HG03469 (cell line): Measurements from ENCODE around the gene PAK6.

Experiments
- ATAC-seq: cut with Tn5 transposase; IDR thresholded peaks from one replicate; pipeline ENCODE4 v1.9.1; 2021; ENCODE audit warnings: mild to moderate bottlenecking, moderate library complexity, moderate number of reproducible peaks; ENCODE audit not compliant: unreplicated experiment

Gene PAK6

DNA sequence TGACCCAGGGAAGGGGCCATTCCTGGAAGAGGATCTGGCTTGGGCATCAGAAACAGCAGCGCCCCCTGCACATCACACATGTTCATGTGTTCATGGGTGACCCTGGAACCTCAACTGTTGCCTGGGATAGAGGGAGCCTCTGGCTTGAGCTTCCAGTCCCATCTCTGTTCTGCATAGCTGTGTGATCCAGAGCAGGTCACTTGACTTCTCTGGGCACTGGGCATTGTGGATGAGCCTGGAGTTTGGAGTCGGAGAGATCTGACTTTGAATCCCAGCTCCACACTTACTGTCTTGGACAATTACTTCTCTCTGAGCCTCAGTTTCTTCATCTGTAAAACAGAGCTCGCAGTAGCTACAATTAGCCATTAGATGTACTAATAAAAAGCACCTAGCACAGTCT lies 15.6 kb downstream of the PAK6 start:
- no peak for ATAC-seq

DNA sequence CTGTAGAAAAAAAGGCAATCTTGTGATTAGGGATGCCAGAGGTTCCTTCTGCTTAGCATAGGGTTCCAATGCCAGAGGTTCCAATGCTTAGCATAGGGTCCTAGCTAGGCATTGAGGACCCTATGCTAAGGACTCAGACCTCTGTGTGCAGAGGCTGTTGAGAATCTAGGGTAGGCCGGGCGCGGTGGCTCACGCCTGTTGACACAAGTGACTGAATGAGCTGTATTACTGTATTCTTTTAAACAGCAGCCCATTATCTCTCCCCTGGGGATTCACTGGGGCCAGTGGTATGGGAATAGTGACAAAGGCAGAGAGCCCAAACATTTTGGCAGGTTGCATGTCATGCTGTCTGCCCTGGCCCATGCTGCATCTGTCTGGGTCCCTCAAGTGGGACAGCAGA lies 16.2 kb downstream of the PAK6 start:
- ATAC-seq = no peak

DNA sequence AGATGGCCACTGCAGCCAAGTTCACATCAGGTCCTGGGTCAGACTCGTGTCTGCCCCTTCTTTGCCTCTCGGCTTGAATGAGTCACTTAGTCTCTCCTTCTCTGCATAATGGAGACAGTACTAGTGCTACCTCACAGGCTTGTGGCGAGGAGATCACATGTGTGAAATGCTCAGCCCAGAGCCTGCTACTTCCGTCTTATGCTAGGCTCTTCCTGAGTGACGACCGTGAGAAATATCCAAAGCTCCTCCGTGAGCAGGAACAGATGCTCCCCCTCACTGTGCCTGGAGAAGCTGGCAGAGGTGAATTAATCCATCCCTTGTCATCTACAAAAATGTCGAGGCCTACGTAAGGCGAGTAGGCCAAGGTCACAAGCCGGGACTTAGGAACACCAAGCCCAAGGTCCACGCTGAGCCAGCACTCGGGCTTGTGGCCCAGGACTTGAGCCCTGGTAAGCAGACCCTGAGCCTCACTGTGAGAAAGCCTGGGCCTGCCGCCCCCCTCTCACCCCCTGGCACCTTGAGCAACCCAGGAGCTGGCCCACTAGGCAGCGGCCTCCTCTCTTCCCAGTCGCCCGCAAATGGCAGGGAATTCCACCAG lies 17.9 kb downstream of the PAK6 start:
- no peak for ATAC-seq

DNA sequence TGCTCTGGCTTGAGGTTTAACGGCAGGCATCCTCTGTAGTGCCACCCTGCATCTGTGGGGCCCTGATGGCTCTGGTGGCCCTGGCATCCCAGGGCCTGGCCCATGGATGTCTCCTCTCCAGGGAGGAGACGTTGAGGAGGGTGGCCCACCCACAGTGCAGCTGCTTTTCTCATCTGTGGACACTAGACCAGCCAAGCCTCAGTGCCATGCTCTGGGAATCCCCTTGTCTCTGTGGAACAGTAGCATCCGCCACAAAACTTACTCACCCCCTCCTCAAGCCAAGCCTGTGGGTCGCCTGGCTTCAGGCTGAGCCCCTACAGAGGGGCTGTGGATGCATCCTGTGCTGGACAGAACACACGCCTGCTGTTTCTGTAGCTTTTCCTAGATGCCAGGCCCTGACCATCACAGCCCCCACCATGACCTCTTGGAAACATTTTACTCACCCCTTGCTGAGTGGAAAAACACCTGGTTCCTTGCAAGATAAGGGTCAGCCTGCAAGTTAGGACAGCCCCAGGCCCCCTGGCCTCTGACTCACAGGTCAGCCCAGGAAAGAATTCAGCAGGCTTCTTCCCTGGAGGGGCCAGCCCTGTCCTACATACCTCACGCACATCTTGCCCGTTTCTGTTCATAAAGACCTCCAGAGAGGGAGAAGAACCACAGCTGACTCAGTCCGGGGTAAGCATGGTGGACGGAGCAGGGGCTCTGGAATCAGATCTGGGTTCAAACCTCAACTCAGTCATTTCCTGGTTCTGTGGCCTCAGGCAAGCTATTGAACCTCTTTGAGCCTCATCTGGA lies 19.0 kb downstream of the PAK6 start:
- ATAC-seq = no peak

DNA sequence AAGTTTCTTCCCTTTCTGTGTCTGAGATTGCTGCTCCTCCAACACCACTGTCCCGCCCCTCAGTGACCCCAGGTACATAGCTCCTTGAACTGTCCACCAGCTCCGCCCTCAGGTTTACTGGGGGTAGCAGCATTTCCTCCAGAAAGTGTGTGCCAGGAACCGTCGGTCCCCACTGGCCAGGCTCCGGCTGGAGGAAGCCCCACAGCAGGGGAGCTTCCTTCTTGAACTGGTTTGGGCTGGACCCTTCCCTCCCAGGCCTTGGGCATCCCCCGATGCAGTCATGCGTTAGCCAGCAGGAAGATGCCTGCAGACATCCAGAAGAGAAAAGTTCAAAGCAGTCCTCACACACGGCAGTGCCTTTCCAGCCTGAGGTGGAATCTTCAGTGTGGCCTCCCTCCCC lies 19.7 kb downstream of the PAK6 start:
- ATAC-seq = no peak

DNA sequence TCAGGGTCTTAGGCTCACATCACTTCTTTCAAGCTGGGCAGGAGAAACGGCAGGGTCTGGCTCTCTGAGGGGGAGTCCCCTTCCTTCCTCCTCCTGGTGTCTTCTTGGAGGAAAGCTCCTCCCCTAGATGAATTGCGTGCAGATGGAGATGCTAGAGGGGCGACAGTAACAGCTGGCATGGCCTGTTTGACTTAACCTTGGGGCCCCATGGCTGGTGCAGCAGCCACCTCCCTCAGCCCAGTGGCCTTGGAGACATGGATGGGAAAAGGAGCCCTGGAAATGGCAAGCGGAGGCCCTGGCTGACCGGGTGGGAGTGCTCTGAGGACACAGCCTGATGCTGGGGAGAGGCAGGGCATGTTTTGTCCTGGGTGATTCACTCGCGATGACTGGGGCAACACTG lies 20.2 kb downstream of the PAK6 start:
- ATAC-seq = no peak

DNA sequence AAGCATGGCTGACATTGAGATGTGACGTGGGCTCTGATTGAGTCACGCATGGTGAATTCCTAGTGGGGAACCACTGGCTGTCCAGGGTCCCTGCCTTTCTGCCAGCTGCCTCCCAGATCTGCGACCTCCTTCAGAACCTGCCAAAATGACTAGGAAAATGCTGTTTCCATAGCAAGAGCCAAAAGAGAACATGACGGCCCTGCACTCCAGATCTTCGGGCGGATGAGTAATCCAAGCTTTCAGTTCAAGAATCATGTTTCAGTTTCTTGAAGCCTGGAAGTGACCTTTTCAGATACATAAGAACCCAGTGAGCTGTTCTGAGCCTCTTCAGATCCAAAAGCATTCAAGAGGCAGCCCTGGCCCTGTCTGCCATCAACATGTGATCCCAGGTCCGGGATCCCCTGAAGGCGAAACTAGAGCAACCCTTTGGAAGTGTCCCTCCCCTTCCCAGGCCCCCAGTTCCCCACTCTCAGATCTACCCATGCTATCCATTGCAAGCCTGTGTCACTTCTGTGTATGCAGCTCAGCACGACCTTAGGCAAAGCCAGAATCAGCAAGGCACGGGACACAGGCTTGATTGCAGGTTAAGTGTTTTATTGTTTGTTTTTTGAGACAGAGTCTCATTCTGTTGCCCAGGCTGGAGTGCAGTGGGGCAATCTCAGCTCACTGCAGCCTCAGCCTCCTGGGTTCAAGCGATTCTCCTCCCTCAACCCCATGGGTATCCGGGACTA lies 24.3 kb downstream of the PAK6 start:
- ATAC-seq = no peak

DNA sequence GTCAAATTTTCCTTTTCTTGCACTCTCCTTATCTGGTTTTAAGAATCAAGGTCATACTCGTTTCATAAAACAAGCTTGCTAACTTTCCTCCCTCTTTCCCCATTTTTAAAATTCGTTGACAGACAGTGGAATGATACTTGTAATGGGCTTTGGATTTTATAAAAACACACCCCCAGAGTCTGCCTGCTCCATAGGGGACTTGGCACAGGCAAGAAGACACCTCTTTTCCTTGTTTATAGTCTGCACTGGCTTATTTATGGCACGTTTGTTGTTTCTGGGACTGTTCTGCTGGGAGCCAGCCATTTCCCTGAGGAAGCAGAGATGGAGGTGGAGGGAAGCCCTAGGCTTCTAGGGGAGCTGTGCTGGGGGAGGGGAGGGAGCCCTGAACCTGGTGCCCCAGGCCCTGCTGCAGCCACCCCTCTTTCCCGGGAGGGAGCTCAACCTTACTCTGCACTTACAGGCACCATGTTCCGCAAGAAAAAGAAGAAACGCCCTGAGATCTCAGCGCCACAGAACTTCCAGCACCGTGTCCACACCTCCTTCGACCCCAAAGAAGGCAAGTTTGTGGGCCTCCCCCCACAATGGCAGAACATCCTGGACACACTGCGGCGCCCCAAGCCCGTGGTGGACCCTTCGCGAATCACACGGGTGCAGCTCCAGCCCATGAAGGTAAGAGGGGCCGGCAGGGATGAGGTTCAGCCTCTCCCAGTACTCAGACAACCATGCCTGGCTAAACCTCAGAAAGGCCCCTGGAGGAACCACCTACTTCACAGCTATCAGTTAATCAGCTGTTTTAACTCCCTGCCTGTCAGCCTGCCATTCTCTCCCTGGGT lies 25.7 kb downstream of the PAK6 start:
- ATAC-seq = no peak

DNA sequence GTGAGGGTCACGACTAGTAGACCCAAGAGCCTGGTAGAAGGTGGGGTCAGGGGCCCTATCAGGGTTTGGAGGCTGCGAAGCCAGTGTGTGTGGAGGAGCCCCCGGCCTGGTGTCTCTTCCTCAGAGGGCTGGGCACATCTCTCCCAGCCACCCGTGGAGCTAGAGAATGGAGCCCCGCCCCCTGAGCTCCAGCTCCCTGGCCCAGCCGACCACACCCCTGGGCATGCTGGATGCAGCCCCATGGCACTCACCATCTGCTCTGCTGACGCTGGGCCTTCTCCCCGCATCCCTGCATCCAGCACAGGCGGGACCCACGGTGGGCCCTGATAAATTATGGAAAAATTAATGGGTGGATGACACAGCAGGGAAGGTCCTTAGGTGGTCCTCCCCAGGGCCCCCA lies 26.5 kb downstream of the PAK6 start:
- ATAC-seq = no peak

DNA sequence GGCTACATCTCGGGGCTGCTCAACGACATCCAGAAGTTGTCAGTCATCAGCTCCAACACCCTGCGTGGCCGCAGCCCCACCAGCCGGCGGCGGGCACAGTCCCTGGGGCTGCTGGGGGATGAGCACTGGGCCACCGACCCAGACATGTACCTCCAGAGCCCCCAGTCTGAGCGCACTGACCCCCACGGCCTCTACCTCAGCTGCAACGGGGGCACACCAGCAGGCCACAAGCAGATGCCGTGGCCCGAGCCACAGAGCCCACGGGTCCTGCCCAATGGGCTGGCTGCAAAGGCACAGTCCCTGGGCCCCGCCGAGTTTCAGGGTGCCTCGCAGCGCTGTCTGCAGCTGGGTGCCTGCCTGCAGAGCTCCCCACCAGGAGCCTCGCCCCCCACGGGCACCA lies 27.0 kb downstream of the PAK6 start:
- ATAC-seq = no peak

DNA sequence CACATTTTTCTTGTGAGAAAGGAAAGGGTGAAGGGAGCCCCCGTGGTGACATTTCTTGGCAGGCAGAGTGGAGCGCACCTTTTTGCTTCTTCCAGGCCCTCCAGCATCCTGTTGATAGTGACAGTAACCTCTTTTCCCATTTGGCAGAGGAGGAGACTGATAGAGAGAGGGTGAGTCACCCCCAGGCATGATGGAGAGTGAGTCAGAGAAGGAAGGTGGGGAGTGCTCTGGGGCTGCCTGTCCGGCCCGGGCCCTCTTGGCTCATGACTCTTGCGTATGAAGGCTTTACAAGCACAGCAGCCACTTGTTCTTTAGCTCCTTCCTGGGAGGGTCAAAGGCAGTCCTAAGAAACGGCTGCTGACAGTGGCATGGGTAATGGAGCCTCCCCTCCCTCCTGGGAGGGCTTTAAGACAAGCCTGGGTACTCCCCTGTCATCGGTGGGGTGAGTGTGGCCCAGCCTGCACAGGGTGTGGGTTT lies 28.0 kb downstream of the PAK6 start:
- ATAC-seq = no peak

DNA sequence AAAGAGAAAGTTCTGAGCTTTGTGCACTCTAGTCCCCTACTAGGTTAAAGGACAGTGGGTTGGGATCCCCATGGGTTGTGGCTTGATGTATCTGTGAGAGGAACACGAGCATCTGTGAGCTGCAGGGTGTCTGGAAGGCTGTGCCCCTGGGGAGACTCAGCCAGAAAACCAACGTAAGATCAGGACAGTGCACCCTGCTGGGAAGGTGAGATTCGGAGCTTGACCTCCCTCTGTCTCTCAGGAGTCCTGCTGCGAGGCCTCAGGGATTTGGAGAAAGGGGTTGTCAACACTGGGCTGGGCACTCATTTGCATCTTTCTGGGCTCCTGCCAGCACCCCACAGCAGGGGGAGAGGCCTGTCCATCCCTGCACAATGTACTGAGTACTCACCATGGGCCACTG lies 28.8 kb downstream of the PAK6 start:
- no peak for ATAC-seq

DNA sequence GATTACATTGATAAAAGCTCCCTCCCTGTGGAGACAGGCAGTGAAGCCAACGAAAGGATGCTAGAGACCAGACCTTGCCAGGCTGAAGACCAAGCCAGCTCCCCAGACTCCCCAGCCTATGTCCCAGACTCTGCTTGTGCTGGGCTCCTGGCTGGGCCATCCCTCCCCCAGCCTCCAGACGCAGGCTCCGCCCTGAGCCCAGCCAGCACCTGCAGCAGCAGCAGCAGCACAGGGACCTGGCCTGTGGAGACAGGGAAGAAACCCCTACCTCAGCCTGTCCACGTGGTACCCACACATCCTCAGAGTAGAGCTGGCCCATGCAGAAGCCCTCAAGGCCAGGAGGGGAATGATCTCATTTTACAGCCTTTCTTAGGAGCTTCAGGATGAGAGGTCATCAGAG lies 30.7 kb downstream of the PAK6 start:
- ATAC-seq = no peak

DNA sequence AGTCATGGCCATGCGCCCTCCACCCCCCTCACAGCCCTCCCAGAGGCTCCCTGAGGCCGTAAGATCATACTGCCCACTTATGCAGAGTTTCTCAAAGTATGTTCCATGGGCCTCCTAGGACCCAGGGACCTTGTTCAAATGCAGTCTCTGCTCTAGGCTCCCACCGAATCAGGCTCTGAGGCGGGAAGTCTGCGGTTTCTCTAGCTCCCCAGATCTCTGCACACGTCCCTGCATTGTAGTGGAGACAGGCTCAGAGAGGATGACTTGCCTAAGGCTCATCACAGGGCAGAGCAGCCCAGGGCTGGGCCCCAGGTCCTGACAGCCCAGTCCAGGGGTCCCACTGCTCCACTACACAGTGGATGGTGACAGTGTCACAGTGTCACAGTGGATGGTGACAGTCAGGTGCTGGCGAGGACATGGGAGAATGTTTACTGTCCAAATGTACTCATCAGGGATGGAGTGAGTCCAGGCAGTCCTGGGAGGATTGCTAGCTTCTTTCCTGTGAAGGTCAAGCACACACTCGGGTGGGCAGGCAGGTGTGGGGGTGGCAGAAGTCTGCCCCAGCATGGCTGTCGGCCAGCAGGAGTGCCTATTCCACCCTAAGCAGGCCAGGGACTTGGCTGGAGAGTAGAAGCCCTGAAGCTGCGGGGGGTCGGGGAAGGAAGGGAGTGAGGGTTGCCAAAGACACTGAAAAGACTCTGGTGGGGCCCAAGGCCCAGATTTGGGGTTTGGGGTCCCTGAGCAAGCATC lies 31.6 kb downstream of the PAK6 start:
- no peak for ATAC-seq

DNA sequence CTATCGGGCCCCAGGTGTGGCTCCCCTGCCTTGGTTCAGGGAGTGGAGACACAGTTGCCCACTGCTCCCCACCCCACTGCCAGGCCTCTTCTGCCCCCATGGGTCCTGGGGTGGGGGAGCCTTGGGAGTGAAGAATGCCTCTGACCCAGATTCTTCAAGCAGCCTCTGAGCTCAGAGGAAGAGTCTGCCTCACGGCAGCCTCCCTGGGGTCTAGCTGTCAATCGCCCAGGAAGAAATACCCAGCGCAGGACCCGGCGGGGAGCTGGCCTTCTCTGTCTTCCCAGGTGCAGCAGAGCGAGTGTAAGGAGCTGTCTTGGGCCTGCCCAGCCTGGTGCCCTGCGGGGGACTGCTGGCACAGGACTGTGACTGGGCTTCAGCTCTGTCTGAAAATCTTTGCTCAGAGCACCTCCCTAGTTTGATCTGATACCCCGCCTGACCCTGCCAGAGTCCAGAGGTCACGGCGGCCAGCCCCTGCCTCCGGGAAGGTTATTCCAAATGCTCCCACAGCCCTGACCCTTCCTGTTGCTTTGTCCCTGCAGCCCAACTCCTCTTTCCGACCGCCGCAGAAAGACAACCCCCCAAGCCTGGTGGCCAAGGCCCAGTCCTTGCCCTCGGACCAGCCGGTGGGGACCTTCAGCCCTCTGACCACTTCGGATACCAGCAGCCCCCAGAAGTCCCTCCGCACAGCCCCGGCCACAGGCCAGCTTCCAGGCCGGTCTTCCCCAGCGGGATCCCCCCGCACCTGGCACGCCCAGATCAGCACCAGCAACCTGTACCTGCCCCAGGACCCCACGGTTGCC lies 33.0 kb downstream of the PAK6 start:
- ATAC-seq = no peak

DNA sequence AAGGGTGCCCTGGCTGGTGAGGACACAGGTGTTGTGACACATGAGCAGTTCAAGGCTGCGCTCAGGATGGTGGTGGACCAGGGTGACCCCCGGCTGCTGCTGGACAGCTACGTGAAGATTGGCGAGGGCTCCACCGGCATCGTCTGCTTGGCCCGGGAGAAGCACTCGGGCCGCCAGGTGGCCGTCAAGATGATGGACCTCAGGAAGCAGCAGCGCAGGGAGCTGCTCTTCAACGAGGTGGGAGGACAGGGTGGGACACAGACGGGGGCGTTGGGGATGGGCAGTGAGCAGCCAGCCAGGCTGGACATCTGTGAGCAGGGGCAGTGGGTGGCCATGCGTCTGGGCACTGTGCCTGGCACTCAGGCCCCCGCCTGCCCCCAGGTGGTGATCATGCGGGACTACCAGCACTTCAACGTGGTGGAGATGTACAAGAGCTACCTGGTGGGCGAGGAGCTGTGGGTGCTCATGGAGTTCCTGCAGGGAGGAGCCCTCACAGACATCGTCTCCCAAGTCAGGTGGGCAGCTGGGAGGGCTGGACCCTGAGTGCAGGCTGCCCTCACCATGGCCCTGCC lies 33.7 kb downstream of the PAK6 start:
- no peak for ATAC-seq

DNA sequence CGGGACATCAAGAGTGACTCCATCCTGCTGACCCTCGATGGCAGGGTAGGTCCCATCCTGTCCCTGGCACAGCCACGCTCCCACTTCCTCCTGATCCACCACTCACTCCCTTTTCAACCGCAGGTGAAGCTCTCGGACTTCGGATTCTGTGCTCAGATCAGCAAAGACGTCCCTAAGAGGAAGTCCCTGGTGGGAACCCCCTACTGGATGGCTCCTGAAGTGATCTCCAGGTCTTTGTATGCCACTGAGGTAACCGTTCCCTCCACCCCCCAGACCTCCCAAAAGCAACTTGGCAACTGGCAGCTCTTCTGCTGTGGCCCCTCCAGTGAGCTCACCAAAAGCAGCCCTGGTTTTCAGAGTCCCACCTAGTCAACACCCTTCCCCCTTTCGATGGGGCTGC lies 34.6 kb downstream of the PAK6 start:
- no peak for ATAC-seq

DNA sequence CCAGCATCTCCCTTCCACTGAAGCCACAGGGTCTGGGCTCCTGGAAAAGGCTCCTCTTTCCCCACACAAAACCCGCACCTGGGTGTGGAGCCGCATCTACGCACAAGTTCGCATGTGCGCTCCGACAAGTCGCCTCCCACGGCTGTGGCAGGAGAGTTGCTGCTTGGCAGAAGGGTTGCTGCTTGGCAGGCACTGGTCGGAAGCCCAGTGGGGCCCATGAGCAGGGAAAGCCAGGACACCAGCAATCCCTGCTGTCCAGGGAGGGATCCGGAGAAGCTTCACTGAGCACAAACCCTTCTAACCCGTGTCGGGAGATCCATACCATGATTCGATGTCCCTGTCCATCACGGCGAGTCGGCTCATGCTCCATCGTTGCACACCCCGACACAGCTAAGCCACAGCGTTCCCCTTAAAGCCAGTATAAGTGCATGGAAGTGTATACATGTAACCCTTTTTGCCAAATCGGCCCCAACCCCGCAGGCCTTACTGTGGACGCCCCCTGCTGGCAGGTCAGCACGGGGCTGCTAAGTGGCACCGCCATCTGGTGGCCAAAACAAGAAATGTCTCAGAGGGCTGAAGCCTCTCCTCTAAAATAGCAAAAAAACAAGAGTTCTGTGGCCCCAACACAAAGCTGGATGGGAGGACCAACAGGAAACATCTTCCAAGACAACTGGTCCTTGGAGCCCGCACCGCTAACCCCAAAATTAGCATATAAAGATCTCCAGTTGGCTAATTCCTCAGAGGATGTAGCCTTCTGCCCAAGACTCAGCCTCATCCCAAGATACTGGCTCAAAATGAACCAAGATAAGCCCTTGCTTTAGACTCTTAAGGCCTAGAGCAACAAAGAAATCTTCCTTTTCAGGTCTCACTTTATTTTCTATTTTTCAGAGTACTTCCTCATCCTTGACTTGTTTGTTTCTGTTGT lies 35.7 kb downstream of the PAK6 start:
- no peak for ATAC-seq
